Loucy (cell line): ENCODE results near the gene FXR2.

Source experiments
- EZH2phosphoT487 ChIP-seq: fragments of 200-600 bp; IDR thresholded peaks from 2 replicates; pipeline ENCODE4 v1.6.1; 2018; ENCODE audit warnings: antibody characterized with exemption, mild to moderate bottlenecking, moderate library complexity, borderline replicate concordance
- TF ChIP-seq, protein P1 (sequence below): fragments of 200-600 bp; sonication (generic); conservative IDR thresholded peaks from 2 replicates; pipeline ENCODE4 v1.5.1; 2014; ENCODE audit warnings: mild to moderate bottlenecking, antibody characterized with exemption, low read length

DNA sequence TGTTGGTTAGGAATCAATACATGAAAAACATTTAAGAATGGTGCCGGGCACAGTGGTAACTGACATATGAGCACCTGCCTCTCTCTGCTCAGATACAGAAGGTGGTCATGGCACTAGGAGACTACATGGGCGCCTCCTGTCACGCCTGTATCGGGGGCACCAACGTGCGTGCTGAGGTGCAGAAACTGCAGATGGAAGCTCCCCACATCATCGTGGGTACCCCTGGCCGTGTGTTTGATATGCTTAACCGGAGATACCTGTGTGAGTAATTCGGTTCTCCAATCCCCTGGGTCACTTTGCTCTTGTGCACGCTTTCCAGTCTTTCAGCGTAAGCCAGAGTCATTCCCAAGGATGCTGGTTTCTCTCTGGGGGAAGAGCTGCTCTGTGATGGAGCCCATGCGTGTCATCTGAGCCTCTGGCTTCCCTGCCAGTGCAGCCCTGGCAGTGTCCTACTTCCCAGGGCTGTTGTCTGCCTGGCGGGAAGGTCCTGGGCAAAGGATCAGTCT, 38.2 kb downstream of the FXR2 start:
- TF ChIP-seq, protein P1, sequence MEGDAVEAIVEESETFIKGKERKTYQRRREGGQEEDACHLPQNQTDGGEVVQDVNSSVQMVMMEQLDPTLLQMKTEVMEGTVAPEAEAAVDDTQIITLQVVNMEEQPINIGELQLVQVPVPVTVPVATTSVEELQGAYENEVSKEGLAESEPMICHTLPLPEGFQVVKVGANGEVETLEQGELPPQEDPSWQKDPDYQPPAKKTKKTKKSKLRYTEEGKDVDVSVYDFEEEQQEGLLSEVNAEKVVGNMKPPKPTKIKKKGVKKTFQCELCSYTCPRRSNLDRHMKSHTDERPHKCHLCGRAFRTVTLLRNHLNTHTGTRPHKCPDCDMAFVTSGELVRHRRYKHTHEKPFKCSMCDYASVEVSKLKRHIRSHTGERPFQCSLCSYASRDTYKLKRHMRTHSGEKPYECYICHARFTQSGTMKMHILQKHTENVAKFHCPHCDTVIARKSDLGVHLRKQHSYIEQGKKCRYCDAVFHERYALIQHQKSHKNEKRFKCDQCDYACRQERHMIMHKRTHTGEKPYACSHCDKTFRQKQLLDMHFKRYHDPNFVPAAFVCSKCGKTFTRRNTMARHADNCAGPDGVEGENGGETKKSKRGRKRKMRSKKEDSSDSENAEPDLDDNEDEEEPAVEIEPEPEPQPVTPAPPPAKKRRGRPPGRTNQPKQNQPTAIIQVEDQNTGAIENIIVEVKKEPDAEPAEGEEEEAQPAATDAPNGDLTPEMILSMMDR = no peak
- no peak for TF ChIP-seq EZH2phosphoT487
